HG02798 (cell line): Measurements from ENCODE around the gene SPHK1.
A peak's percentile ranks its signal among the peaks of the same experiment; 100 is the strongest.
"Not testable (repeated sequence)": the region's sequence is repeated elsewhere in the genome, so short reads cannot be mapped to it uniquely, and the experiment has no call there.

Experiments used
- ATAC-seq: cut with Tn5 transposase; IDR thresholded peaks from one replicate; pipeline ENCODE4 v1.9.1; 2021; ENCODE audit warnings: mild to moderate bottlenecking; ENCODE audit not compliant: unreplicated experiment, poor library complexity

SPHK1 gene, protein sequence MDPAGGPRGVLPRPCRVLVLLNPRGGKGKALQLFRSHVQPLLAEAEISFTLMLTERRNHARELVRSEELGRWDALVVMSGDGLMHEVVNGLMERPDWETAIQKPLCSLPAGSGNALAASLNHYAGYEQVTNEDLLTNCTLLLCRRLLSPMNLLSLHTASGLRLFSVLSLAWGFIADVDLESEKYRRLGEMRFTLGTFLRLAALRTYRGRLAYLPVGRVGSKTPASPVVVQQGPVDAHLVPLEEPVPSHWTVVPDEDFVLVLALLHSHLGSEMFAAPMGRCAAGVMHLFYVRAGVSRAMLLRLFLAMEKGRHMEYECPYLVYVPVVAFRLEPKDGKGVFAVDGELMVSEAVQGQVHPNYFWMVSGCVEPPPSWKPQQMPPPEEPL

DNA sequence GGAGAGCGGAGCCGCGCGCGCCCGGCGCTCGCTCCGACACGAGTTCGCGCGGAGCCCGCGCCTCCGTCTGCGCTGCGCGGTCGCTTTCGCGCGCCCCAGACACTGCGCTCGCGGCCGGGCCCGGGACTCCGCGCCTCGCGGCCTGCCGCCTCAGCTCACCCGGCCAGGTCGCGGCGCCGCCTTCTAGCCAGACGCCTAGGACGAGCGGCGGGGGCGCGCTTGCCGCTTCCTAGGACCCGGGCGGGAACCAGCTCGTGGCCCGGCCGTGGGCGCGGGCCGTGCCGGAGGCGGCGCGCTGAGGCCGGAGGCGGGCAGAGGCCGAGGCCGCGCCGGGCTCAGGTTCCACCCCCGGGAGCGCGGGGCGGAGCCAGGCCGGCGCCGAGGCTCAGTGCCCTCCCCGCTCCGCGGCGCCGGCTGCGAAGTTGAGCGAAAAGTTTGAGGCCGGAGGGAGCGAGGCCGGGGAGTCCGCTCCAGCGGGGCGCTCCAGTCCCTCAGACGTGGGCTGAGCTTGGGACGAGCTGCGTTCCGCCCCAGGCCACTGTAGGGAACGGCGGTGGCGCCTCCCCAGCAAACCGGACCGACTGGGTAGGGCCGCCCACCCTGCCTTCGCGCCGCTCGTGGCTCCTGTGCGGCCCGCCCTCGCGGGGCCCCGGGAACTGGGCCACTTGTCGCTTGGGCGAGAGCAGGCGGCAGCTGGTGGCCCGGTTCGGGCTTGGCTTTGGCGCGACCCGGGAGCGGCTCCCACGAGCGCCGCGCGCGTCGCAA lies at the start of gene SPHK1:
SPHK1 (plus strand) TSS at position 388 of the 765 bp plus-strand sequence. CDS start 1,036 bp downstream, outside the sequence.
- ATAC-seq, result peak; percentile 73

DNA sequence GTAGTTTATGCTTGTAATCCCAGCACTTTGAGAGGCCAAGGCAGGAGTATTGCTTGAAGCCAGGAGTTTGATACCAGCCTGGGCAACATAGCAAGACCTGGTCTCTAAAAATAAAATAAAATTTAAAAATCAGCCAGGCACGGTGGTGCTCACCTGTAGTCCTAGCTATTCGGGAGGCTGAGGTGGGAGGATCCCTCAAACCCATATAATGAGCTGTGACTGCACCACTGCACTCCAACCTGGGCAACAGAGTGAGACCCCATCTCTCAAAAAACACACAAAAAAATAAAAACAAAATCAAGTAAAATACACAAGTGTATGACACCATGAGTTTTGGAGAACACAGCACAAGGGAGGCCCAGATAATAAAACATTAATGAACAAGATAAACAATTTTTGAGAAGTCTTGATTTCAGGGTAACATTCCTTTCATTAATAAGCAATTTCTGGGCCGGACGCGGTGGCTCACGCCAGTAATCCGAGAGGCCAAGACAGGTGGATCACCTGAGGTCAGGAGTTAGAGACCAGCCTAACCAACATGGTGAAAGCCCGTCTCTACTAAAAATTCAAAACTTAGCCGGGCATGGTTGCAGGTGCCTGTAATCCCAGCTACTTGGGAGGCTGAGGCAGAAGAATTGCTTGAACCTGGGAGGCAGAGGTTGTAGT lies 48.6 kb upstream of the SPHK1 start:
- no peak for ATAC-seq

DNA sequence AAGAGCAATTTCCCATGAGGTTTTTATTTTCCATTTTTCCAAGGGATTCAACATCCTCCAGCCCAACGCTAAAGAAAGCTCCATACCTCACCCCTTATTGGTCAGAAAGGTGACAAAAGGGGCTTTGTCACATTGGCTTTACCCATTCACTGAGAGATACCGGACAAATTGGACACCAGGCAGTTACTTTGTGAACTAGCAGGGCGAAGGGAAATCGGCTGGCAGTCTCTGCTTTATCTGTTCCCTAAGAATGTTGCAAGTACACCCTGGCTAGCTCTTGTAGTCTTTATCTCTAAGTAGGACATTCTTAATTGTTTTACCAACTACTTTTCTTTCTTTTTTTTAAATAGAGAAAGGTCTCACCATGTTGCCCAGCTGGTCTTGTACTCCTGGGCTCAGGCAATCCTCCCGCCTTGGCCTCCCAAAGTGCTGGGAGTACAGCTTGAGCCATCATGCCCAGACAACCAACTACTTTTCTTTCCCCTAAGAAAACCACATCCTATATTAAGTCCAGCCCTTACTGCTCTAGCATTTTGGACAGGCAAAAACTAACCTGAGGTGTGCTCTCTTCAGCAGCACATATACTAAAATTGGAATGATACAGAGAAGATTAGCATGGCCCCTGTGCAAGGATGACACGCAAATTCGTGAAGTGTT lies 47.5 kb upstream of the SPHK1 start:
- no peak for ATAC-seq

DNA sequence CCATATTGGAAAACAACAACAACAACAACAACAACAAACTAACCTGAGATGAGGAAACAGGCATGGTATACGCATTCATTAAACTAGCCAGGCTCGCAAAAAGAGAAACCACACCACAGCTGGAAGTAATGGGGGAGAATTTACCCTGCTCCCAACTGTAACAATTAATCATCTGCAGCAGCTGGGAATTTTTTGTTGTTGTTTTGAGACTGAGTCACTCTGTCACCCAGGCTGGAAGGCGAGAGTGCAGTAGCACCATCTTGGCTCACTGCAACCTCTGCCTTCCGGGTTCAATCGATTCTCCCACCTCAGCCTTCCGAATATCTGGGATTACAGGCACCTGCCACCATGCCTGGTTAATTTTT lies 47.0 kb upstream of the SPHK1 start:
- ATAC-seq, result no peak

DNA sequence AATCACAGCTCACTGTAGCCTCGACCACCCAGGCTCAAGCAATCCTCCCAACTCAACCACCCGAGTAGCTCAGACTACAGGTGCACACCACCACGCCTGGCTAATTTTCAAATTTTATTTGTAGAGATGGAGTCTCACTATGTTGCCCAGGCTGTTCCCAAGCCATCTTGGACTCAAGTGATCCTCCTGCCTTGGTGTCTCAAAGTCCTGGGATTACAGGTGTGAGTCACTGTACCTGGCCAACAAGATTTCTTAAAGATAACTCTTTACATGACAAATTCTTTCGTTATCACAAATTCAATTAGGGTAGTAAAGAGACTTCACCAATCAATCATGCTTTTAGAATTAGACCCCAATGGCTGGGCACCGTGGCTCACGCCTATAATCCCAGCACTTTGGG lies 43.1 kb upstream of the SPHK1 start:
- ATAC-seq, result no peak

DNA sequence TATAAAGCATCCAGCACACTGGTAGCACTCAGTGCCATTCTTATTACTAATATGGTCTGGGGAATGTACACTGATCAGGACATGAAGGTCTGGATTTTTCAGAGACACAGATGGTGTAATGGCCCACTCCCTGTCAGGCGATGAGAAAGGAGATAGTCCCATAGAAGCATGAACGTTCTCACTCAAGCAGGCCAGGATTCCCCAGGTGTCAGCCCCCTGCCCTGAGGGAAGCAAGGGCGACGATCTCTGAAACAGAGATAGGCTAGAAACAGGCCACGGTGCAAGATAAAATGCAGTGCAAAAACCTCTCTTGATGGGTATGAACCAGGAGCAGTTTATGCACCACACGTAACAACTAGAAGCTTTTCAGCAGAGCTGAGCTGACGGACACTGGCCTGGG lies 41.3 kb upstream of the SPHK1 start:
- ATAC-seq, result no peak

DNA sequence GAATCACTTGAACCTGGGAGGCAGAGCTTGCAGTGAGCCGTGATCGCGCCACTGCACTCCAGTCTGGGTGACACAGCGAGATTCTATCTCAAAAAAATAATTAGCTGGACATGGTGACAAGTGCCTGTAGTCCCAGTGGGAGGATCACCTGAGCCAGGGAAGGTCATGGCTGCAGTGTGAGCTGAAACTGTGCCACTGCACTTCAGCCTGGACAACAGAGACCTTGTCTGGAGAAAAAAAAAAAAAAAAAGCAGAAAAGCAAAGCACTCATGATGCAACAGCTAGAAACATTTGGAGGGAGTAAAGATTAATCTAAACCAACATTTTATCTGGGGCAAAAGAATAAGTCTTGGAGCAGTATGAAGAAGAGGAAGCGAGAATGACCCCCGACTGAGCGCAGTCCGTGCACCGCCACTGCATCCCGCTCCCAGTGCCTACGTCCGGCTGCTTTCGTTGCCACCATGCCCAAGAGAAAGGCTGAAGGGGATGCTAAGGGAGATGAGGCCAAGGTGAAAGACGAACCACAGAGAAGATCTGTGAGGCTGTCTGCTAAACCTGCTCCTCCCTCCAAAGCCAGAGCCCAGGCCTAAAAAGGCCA lies 38.9 kb upstream of the SPHK1 start:
- ATAC-seq, result no peak

DNA sequence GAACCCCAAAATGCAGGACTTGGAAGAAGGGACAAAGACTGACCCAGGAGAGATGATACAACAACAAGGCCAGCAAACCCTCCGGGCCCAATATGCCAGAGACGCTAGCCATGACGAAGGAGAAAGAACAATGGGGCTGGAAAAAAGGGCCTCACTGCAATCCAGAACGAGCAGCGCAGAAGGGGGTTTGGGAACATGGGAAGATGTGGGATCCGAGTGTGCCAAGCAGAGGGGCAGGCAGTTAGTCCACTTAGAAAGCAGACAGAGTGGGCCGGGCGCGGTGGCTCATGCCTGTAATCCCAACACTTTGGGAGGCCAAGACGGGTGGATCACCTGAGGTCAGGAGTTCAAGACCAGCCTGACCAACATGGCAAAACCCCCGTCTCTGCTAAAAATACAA lies 37.5 kb upstream of the SPHK1 start:
- ATAC-seq, result not testable (repeated sequence)

DNA sequence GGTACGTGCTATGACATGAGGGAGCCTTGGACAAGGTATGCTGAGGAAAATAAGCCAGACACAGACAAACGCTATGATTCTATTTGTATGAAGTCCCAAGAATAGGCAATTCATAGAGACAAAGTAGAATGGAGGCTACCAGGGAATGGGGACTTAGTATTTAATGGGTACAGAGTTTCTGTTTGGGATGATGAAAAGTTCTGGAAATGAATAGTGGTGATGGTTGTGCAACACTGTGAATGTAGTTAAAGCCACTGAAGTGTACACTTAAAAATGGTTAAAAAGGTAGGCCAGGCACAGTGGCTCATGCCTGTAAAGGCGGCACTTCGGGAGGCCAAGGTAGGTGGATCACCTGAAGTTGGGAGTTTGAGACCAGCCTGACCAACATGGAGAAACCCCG lies 33.9 kb upstream of the SPHK1 start:
- ATAC-seq, result no peak

DNA sequence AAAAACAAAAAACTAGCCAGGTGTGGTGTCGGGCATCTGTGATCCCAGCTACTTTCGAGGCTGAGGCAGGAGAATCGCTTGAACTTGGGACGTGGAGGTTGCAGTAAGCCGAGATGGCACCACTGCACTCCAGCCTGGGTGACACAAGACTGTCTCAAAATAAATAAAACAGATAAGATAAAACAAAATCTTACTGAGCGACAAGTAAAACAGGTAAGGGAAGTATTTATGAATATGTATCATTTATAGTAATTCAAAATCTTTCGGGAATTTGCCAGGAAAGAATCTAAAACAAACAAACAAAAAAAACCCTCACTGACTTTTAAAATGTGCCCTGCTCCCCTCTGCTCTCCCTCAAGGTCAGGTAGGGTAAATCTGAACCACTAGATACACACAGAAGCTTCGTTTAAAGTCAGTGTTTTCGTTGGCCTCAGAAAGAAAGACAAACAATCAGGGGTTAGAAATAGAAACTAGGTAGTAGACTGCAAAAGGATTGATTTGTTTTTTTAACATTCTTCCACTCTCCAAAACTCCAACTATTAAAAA lies 32.8 kb upstream of the SPHK1 start:
- no peak for ATAC-seq

DNA sequence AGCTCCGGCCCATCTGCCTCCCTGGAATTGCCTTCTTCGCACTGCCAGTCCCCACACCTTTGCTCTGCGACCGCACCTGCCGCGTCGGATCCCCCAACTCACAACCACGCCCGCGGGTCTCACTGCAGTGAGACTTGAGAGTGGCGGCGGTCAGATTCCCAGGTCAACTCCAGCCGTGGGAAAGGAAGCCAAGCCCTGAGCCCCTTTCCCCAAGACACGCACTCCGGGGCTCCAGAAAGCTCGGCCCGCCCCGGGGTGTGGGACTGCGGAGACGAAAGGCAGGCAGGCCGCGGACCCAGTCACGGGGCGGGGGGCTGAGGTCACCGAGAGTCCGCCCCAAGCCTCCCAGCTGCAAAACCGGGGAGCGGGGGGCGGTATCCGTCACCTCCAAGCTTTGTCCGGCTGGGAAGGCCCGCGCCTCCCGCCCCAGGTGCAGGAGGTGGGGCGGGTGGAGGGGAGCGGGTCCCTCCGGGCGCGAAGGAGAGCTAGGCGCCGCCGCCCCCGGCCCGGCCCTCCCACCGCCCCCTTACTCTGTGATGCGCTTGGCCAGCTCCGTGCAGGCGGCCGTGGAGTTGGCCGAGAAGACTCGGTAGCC lies 31.3 kb upstream of the SPHK1 start:
- ATAC-seq, result peak; percentile 17

DNA sequence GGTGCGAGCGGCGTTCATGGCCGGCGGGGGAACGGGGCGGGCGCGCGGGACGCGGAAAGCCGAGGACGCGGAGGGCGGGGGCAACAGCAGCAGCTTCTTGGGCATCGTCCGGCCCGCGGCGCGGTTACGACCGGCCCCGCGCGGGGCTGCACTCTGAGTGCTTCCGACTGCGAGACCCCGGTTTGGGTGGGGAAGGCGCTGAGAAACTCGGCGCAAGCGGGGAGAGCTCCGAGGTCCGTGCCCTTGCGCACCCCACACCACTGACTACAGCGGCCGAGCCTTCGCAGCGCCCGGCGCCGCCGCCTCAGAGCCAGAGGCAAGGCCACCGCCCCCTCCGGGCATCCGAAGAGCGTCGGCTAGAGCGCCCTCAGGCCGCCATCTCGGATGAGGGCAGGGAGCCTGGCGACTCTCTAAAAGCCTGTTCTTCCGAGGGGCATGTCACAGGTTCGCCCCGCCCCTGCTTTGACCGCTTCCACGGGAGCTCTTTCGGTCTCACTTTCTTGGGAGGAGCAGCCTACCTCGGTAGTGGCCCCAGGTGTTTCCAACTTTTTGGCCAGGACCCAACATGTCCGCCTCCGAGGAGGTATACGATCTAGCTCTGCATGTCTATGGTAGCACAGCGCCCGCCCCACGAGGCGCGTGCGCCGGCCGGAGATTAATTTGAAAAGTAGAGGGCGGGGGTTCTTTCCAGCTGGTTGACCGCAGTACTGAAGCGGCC lies 30.7 kb upstream of the SPHK1 start, which contains the start of gene PRPSAP1:
PRPSAP1 (minus strand) TSS at position 318 of the 718 bp plus-strand sequence; CDS start at position 105, 213 bp downstream.
- ATAC-seq, result peak; percentile 91

DNA sequence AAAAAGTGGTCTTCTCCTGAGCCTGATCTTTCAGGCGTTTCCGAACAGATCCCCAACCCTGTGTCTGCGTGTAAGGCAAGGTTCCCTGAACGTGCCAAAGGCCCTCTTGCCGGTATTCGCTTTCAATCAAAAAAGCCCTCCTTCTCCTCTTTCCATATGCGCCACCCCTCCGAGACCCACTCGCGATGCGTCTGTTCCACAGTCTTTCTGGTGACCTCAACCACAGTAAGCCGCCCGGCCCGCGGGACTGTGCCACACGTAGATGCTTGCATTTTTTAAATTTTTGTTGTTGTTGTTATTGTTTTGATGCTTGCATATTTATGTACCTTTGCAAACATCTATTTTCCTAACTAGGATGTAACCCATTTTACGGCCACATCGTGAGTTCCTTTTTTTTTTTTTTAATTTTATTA lies 30.1 kb upstream of the SPHK1 start:
- ATAC-seq, result no peak

DNA sequence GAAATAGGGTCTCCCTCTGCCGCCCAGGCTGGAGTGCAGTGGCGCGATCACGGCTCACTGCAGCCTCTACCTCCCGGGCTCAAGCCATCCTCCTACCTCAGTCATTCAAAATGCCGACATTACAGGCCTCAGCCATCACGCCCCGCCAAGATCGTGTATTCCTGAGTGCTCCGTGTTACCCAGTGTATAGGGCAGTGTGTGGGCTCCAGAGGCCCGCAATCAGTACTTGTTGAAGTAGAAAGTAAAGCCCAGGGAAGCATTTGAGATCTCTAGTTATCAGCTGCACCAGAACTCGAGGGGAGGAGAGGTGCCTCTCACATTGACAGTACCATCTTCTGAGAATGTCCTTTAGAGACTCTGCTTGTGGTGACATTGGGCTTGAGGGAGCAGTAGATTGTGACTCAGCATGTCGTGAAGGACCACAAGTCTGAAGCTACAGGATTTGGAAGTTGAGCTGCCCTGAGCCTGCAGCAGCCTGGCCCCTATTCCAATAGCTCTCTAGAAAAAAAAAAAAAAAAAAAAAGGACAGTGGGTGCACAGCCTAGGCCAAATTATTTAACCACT lies 29.6 kb upstream of the SPHK1 start:
- ATAC-seq, result no peak

DNA sequence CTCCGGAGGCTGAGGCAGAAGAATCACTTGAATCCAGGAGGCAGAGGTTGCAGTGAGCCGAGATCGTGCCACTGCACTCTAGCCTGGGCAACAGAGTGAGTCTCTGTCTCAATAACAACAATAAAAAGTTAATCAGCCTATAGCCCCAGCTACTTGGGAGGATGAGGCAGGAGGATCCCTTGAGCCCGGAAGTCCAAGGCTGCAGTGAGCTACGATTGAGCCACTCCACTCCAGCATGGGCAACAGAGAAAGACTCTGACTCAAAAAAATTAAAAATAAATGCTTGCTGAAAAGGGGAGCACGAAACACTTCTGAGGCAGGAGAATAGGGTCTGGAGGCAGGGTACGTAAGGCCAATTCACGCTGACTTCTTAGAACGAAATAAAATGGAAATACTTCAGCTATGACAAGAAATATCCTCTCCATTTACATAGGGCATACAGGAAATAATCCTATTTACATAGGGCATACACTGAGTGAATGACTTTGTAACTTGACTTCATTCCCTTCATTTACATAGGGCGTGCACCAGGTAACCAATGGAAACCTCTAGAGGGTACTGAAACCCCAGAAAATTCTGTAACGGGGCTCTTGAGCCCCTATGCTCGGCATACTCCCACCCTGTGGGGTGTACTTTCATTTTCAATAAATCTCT lies 27.5 kb upstream of the SPHK1 start:
- no peak for ATAC-seq

DNA sequence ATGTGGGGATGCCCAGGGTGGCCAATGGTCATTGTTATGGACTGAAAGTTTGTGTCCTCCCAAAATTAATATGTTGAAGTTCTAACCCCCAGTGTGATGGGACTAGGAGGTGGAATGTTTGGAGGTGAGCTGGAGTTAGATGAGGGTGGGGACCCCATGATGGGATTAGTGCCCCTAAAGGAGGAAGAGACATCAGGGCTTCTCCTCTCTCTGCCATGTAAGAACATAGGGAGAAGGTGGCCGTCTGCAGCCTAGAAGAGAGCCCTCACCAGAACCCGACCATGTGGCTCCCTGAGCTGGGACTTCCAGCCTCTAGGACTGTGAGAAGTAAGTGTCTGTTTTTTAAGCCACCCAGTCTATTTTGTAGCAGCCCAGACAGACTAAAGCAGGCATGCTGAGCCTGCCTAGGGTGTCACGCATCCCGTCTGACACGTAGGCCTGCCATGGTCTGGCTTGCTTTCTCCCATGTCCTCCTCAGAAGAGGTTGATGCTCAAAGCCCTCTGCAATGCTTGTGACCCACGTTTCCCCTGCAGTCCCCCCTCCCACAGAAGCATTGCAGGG lies 26.7 kb upstream of the SPHK1 start:
- ATAC-seq, result no peak

DNA sequence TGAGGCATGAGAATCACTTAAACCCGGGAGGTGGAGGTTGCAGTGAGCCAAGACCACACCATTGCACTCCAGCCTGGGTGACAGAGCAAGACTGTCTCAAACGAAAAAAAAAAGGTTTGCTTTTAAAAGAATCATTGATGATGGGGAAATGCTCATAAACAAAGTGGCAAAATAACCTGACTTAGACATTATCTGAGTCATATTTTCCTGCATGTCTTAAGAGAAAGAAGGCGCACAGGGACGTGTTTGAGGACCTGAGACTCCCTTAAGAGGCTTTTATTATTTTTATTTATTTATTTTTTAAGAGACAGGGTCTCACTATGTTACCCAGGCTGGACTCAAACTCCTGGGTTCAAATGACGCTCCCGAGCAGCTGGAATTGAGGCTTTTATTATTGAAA lies 25.0 kb upstream of the SPHK1 start:
- ATAC-seq, result no peak

DNA sequence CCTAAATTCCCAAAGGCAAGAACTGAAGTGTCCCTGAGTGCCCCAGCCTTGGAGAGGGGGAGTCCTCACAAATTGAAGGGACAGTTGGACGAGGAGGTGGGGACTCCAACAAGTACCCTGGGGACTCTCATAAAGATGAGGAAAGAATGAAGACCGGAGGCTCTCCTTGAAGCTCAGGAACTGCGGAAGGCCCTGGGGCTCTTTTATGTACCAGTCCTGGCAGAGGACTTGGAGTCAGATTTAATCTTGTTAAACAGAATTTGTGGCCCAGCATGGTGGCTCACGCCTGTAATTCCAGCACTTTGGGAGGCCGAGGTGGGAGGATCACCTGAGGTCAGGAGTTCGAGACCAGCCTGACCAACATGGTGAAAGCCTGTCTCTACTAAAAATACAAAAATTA lies 24.6 kb upstream of the SPHK1 start:
- ATAC-seq, result not testable (repeated sequence)
